Thymus (tissue), 11 donors: Measurements from ENCODE around the gene NDEL1. TPM values are rescaled to one million over a fixed set of nuclear protein-coding genes. Genes with fewer than 3 reads are reported as not detected.
"Not testable (repeated sequence)": the region's sequence is repeated elsewhere in the genome, so short reads cannot be mapped to it uniquely, and the experiment has no call there.

Experiments
- DNase-seq, 9 donors: peaks; one replicate each; pipeline ENCODE4 v3.0.0-alpha.2; 2013; ENCODE audit warnings: low spot score in 9 of 9, low read depth in 6 of 9, missing footprints in 1 of 9
- H3K27ac ChIP-seq, 2 donors: one replicate each; pipeline ENCODE4 v1.5.1; 2013; ENCODE audit warnings: control low read depth in 1 of 2, low read depth in 1 of 2, low read length in 1 of 2, mild to moderate bottlenecking in 1 of 2, moderate library complexity in 1 of 2
- H3K27me3 ChIP-seq, 2 donors: one replicate each; pipeline ENCODE4 v1.5.1; 2013; ENCODE audit warnings: low read length in 1 of 2; ENCODE audit not compliant: control insufficient read depth in 2 of 2, insufficient read depth in 1 of 2
- H3K36me3 ChIP-seq, 2 donors: one replicate each; pipeline ENCODE4 v1.5.1; 2013; ENCODE audit warnings: low read length in 1 of 2, mild to moderate bottlenecking in 1 of 2, moderate library complexity in 1 of 2; ENCODE audit not compliant: control insufficient read depth in 2 of 2, insufficient read depth in 2 of 2
- H3K4me1 ChIP-seq, 2 donors: one replicate each; pipeline ENCODE4 v1.5.1; 2013; ENCODE audit warnings: low read length in 2 of 2; ENCODE audit not compliant: control insufficient read depth in 2 of 2, insufficient read depth in 2 of 2
- H3K4me3 ChIP-seq, 2 donors: one replicate each; pipeline ENCODE4 v1.5.1; 2013; ENCODE audit warnings: low read length in 2 of 2, control low read depth in 1 of 2, mild to moderate bottlenecking in 1 of 2
- H3K9me3 ChIP-seq, 2 donors: one replicate each; pipeline ENCODE4 v1.5.1; 2013; ENCODE audit warnings: low read length in 1 of 2, mild to moderate bottlenecking in 1 of 2; ENCODE audit not compliant: control insufficient read depth in 2 of 2, insufficient read depth in 1 of 2
- WGBS: extraction: QIAGEN DNeasy Blood & Tissue Kit; methylation state at CpG from one replicate; pipeline ENCODE4 v1.1.7; 2013; 5-methylcytosine and 5-hydroxymethylcytosine counted together
- polyA plus RNA-seq: library from polyadenylated mRNA; stranded (reverse); fragments of 200-250 nt; gene quantifications from one replicate; pipeline ENCODE4 v1.2.3, GENCODE V29; 2013
- total RNA-seq: library from RNA; stranded (reverse); fragments of 120-200 nt; gene quantifications from one replicate; pipeline ENCODE4 v1.2.4, GENCODE V29; 2013
- donor health status: healthy.

Gene NDEL1
- total and polyA plus RNA-seq, 2 donors = 17.8 to 24.4 TPM

DNA sequence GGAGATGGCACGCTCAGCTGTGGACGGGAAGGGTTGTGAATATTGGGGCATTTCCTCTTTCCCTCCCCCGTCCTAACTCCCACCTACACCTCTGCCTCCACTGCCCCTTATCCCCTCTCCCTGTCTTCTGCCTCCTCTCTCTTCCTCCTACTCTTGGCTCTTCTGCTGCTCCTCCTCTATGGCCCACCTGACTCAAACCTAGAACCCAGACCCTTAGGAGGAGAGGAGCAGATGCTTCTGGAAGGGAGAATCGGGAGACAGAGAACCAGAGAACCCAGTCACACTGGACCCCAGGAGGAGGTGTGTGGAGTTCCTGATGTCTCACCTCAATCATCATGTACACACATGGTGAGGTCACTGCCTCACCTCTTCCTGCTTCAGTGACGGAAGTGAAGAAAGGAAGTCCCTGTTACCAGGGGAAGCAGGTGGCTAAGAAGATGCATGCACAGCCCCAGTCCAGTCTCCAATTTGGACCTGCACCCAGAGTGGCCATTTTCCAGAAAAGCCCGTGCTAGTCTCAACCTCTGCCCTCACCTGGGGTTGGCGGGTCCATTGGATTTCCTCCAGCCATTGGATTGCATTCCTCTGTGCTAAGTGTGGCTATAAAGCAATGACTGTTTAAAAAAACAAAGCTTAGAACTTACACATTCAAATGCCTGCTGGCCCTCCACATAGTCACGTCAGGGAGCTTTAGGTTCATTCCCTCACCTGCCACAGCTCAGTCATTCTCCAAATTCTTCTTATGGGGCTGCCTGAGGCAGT is 42.0 kb upstream of the NDEL1 start:
- H3K27ac ChIP-seq = no peak overlapping the region
- no peaks in the 10 kb centered on the region for H3K36me3 ChIP-seq
- 67% methylated on average over 8 of the region's 8 CpGs for WGBS
- H3K4me3 ChIP-seq = no peak overlapping the region
- DNase-seq = peak in 2 of 9 donors; percentile 18 to 45
- H3K27me3 ChIP-seq = peaks cover 0 to 18% of the 10 kb centered on the region in 2 donors
- no peaks in the 10 kb centered on the region for H3K9me3 ChIP-seq
- H3K4me1 ChIP-seq = peaks cover 2 to 7% of the 10 kb centered on the region in 2 donors

DNA sequence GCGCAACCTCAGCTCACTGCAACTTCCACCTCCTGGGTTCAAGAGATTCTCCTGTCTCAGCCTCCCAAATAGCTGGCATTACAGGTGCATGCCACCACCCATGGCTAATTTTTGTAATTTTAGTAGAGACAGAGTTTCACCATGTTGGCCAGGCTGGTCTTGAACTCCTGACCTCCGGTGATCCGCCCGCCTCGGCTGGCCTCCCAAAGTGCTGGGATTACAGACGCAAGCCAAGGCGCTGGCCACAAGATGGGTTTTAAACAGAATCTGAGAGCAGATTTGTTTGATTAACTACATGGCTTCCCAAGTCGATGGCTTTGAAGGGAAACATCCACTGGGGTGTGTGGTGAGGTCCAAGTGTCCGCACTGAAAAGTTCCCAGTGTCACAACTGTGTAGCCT is 41.2 kb upstream of the NDEL1 start:
- not testable (repeated sequence) for H3K4me3 ChIP-seq, DNase-seq, H3K36me3 ChIP-seq, H3K4me1 ChIP-seq, H3K27ac ChIP-seq, H3K9me3 ChIP-seq
- peaks cover 0 to 18% of the 10 kb centered on the region in 2 donors for H3K27me3 ChIP-seq
- WGBS = 95% methylated on average over 9 of the region's 9 CpGs

DNA sequence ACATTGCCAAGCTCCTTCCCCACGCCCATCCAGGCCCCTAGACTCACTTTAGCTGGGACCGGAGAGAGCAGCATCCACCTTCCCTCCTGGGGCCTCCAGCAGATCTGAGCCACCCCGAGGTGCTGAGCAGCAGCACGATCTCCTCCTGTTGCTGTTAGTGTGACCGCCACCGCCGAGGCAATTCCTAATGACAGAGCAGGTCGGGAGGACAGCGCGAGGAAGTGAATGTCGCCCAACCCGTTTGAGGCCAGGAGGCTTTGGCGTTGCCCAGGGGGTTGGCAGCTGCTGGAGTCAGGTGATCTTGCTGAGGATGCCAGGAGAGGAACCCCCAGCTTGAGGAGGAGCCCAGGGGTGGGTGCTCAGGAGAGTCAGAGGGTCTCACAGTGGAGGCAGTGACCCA is 38.0 kb upstream of the NDEL1 start, which contains the start of gene RNF222:
Gene RNF222, minus strand, starts transcription at position 192 of the 400 bp plus-strand sequence. CDS start 4,366 bp downstream, outside the sequence.
- H3K27me3 ChIP-seq = peaks cover 0 to 15% of the 10 kb centered on the region in 2 donors
- H3K4me3 ChIP-seq = no peak within 1 kb of the TSS
- 67% methylated on average over 13 of the region's 13 CpGs for WGBS
- H3K27ac ChIP-seq = no peak within 1 kb of the TSS
- H3K36me3 ChIP-seq = no peaks in the 10 kb centered on the region
- peaks cover 2 to 7% of the 10 kb centered on the region in 2 donors for H3K4me1 ChIP-seq
- H3K9me3 ChIP-seq = no peaks in the 10 kb centered on the region
- DNase-seq = no peak

DNA sequence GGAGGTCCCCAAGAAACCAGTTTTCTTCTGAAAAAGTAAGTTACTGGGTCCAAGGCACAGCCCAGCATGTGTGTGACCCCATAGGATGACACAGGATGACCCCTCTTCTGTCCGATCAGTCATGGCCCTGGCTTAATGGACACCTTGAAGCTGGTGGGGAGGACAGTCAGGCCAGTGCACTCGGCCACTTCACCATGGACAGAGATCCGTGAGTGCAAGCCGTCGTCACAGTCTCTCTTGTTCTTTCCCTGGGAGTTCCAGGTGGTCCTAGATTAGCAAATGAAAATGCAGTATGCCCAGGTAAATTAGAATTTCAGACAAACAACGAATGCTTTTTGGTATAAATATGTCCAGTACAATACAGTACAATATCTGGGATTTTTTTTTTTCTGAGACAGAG is 36.7 kb upstream of the NDEL1 start:
- no peak overlapping the region for H3K27ac ChIP-seq
- H3K4me1 ChIP-seq = no peaks in the 10 kb centered on the region
- no peak for DNase-seq
- peaks cover 0 to 15% of the 10 kb centered on the region in 2 donors for H3K27me3 ChIP-seq
- H3K4me3 ChIP-seq = no peak overlapping the region
- no peaks in the 10 kb centered on the region for H3K9me3 ChIP-seq
- no peaks in the 10 kb centered on the region for H3K36me3 ChIP-seq
- 86% methylated on average over 6 of the region's 6 CpGs for WGBS

DNA sequence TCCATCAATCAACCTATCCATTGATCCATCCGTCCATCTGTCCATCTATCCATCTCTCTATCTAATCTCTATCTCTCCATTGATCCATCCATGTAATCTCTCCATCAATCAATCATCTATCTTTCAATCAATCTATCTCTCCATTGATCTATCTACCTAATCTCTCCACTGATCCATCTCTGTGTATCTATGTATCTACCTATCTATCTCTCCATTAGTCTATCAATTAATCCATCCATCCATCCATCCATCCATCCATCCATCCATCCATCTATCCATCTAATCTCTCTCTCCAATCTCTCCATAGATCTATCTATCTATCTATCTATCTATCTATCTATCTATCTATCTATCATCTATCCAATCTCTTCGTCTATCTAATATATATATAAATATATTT is 34.6 kb upstream of the NDEL1 start:
- Histone ChIP-seq H3K27me3 (peaks cover 0 to 15% of the 10 kb centered on the region in 2 donors), H3K4me3 (no peak overlapping the region), H3K36me3 (no peaks in the 10 kb centered on the region), H3K27ac (no peak overlapping the region), H3K9me3 (no peaks in the 10 kb centered on the region), H3K4me1 (no peaks in the 10 kb centered on the region)
- 97% methylated on average over 2 of the region's 2 CpGs for WGBS
- DNase-seq = no peak

DNA sequence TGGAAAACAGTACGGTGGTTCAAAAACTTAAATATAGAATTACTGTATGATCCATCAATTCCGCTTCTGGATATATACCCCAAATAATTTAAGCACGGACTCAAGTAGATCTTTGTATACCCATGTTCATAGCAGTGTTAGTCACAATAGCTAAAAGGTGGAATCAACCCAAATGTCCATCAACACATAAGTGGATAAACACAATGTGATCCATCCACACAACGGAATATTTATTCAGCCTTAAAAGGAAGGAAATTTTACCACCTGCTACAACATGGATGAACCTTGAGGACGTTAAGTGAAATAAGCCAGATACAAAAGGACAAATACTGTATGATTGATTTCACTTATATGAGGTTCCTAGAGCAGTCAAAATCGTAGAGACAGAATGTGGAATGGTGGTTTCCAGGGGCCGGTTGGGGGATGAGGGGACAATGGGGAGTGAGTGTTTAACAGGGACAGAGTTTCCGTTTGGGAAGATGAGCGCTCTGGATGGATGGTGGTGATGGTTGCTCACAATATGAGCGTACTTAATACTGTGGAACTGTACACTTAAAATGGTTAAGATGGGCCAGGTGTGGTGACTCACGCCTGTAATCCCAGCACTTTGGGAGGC is 32.7 kb upstream of the NDEL1 start:
- H3K27me3 ChIP-seq = peaks cover 0 to 2% of the 10 kb centered on the region in 2 donors
- 95% methylated on average over 11 of the region's 11 CpGs for WGBS
- H3K36me3 ChIP-seq = no peaks in the 10 kb centered on the region
- H3K9me3 ChIP-seq = no peaks in the 10 kb centered on the region
- H3K4me1 ChIP-seq = no peaks in the 10 kb centered on the region
- DNase-seq = no peak
- H3K4me3 ChIP-seq = no peak overlapping the region
- H3K27ac ChIP-seq = no peak overlapping the region

DNA sequence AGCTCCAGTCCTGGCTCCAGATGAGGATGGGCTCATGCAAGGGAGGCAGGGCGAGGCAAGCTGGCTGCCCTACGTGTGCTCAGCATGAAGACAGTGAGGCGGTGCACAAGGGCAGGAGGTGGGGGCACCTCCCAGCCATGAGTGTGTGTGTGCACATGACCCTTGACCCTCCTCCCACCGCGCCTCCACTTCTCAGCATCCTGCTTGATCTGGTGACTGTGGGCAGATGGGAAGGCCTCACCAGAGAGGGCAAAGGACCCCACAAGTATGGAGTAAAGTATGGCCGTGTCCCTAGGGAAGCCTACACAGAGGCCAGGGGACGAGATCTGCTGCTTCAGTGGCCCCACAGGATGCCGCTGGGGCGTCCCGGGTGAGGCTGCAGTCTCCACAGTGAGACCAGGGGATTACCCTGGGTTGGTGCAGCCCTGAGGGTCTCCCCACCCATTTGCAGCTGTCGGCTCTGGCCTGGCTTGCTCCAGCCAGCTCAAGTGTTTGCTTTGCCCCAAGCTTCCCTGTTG is 30.1 kb upstream of the NDEL1 start:
- 94% methylated on average over 11 of the region's 11 CpGs for WGBS
- Histone ChIP-seq H3K36me3 (no peaks in the 10 kb centered on the region), H3K4me3 (no peak overlapping the region), H3K27ac (no peak overlapping the region), H3K27me3 (peaks cover 0 to 3% of the 10 kb centered on the region in 2 donors), H3K4me1 (no peaks in the 10 kb centered on the region), H3K9me3 (no peaks in the 10 kb centered on the region)
- DNase-seq = no peak

DNA sequence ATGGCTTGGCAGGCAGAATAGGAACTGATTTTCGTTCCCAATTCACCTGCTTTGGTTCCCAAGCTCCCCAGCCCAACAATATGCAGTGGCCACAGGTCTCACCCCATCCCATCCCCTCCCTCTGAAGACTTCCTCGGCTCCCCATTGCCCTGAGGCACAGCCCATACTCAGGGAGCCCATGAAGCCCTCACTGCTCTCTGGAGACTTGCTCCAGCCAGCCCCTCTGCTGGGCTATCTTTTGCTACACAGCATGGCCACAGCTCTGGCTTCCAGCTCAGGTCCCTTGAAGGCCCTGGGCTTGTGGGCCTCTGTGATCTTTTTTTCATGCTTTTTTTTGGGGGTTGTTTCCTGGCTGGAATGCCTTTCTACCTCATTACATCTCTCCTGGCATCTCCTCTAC is 29.5 kb upstream of the NDEL1 start:
- DNase-seq = no peak
- H3K27me3 ChIP-seq = peaks cover 0 to 3% of the 10 kb centered on the region in 2 donors
- H3K4me1 ChIP-seq = no peaks in the 10 kb centered on the region
- no peak overlapping the region for H3K4me3 ChIP-seq
- WGBS = 86% methylated on average over 2 of the region's 2 CpGs
- no peaks in the 10 kb centered on the region for H3K36me3 ChIP-seq
- H3K9me3 ChIP-seq = no peaks in the 10 kb centered on the region
- no peak overlapping the region for H3K27ac ChIP-seq

DNA sequence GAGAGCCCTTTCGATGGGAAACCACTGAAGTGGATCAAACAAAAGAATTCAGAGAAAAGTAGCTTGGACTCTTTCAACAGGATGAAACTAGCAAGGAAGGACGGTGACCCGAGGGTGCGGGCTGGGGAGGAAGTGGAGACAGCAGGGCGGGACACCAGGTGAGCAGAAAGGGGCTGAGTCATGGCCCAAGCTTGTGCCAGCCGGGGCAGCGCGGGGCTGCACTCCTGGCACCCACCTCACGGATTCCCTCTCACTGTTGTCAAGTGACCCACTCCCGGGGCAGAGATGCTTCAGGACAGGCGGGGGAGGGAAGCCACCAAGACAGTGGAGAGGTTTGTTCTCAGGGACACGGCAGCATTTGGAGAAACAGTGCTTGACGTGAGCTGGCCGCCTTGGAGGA is 27.3 kb upstream of the NDEL1 start:
- peaks cover 0 to 18% of the 10 kb centered on the region in 2 donors for H3K27me3 ChIP-seq
- H3K4me3 ChIP-seq = no peak overlapping the region
- H3K36me3 ChIP-seq = no peaks in the 10 kb centered on the region
- no peaks in the 10 kb centered on the region for H3K9me3 ChIP-seq
- DNase-seq = no peak
- no peak overlapping the region for H3K27ac ChIP-seq
- 48% methylated on average over 14 of the region's 14 CpGs for WGBS
- H3K4me1 ChIP-seq = no peaks in the 10 kb centered on the region
